PFSK-1 (cell line): ENCODE results near the gene DCTN3.

Source experiments
- FOXP2 ChIP-seq: optimal IDR thresholded peaks from 2 replicates; pipeline ENCODE3; 2011; ENCODE audit warnings: borderline replicate concordance, control low read depth, inconsistent platforms; ENCODE audit not compliant: insufficient read depth; ENCODE audit errors: extremely low read length, extremely low read depth
- POLR2AphosphoS5 ChIP-seq: IDR thresholded peaks from 2 replicates; pipeline ENCODE4 v1.6.1; 2012; ENCODE audit warnings: low read depth, mild to moderate bottlenecking, control low read depth, low read length, moderate library complexity
- REST ChIP-seq, 2 experiments: IDR thresholded peaks; 2 replicates each; pipeline versions ENCODE4 v1.6.1 to v1.8.0; 2011 to 2012; ENCODE audit warnings: low read depth in 2 of 2, low read length in 2 of 2, control low read depth in 1 of 2, inconsistent platforms in 1 of 2, mild to moderate bottlenecking in 1 of 2, moderate library complexity in 1 of 2; ENCODE audit not compliant: insufficient read depth in 1 of 2
- SIN3A ChIP-seq: IDR thresholded peaks from 2 replicates; pipeline ENCODE4 v1.6.1; 2012; ENCODE audit warnings: mild to moderate bottlenecking, low read length, moderate library complexity, borderline replicate concordance; ENCODE audit not compliant: insufficient read depth
- TAF1 ChIP-seq: IDR thresholded peaks from 2 replicates; pipeline ENCODE4 v1.6.1; 2012; ENCODE audit warnings: low read length, control low read depth, borderline replicate concordance; ENCODE audit not compliant: insufficient read depth

DCTN3 gene

GRCh38 chr9:34575862-34576596 lies 44.3 kb downstream of the DCTN3 start:
- TF ChIP-seq FOXP2 (no peak), REST (IDR thresholded peaks at IDR 0.05; ENCODE audit: insufficient read depth in 1 of 2, low read depth in 2 of 2, low read length in 2 of 2) (no peak), SIN3A (no peak), TAF1 (no peak), POLR2AphosphoS5 (no peak)

GRCh38 chr9:34575241-34575640 lies 45.1 kb downstream of the DCTN3 start:
- TF ChIP-seq POLR2AphosphoS5 = no peak
- TF ChIP-seq SIN3A = no peak
- TF ChIP-seq FOXP2 = no peak
- no peak for TF ChIP-seq REST (IDR thresholded peaks at IDR 0.05; ENCODE audit: insufficient read depth in 1 of 2, low read depth in 2 of 2, low read length in 2 of 2)
- no peak for TF ChIP-seq TAF1

GRCh38 chr9:34574571-34574970 lies 45.7 kb downstream of the DCTN3 start:
- TF ChIP-seq REST (IDR thresholded peaks at IDR 0.05; ENCODE audit: insufficient read depth in 1 of 2, low read depth in 2 of 2, low read length in 2 of 2) (no peak), TAF1 (no peak), POLR2AphosphoS5 (no peak), SIN3A (no peak), FOXP2 (no peak)

GRCh38 chr9:34573599-34574325 lies 46.5 kb downstream of the DCTN3 start:
- TF ChIP-seq FOXP2 = no peak
- TF ChIP-seq SIN3A = no peak
- TF ChIP-seq POLR2AphosphoS5 = no peak
- TF ChIP-seq TAF1 = no peak
- no peak for TF ChIP-seq REST (IDR thresholded peaks at IDR 0.05; ENCODE audit: insufficient read depth in 1 of 2, low read depth in 2 of 2, low read length in 2 of 2)
